Fibroblast of lung (primary cell): ENCODE data around the gene RABAC1. TPM values are rescaled to one million over a fixed set of nuclear protein-coding genes. Genes with fewer than 3 reads are reported as not detected.

Experiments used
- DNase-seq, 2 donors: peaks; one replicate each; pipeline versions ENCODE4 v3.0.0 to v3.0.0-alpha.2; 2010; ENCODE audit warnings: low read depth in 2 of 2
- H2AFZ ChIP-seq: 2 replicates; pipeline ENCODE4 v1.5.1; 2012; ENCODE audit warnings: low read length, control low read depth, inconsistent platforms
- H3K27ac ChIP-seq: 2 replicates; pipeline ENCODE4 v1.5.1; 2011; ENCODE audit warnings: low read length, control low read depth; ENCODE audit not compliant: insufficient read depth
- H3K27me3 ChIP-seq: 2 replicates; pipeline ENCODE4 v1.5.1; 2011; ENCODE audit warnings: mild to moderate bottlenecking, low read length; ENCODE audit not compliant: control insufficient read depth, insufficient read depth
- H3K36me3 ChIP-seq: 2 replicates; pipeline ENCODE4 v1.5.1; 2011; ENCODE audit warnings: low read length; ENCODE audit not compliant: control insufficient read depth, insufficient read depth
- H3K4me1 ChIP-seq: 2 replicates; pipeline ENCODE4 v1.5.1; 2011; ENCODE audit warnings: low read length; ENCODE audit not compliant: control insufficient read depth, insufficient read depth; ENCODE audit errors: extremely low read depth
- H3K4me2 ChIP-seq: 2 replicates; pipeline ENCODE4 v1.5.1; 2011; ENCODE audit warnings: low read length, control low read depth; ENCODE audit not compliant: insufficient read depth; ENCODE audit errors: extremely low read depth
- H3K4me3 ChIP-seq, 4 experiments: fragments of 200-600 bp in 1 of 4; sonication (generic) in 1 of 4; replicated peaks in 1 of 4; 2 replicates each; pipeline ENCODE4 v1.5.1; 2011 to 2016; ENCODE audit warnings: low read length in 4 of 4, low read depth in 3 of 4, mild to moderate bottlenecking in 3 of 4, control low read depth in 2 of 4, inconsistent platforms in 1 of 4, mixed read lengths in 1 of 4; ENCODE audit not compliant: insufficient read depth in 1 of 4; ENCODE audit errors: control extremely low read depth in 1 of 4
- H3K79me2 ChIP-seq: 2 replicates; pipeline ENCODE4 v1.5.1; 2012; ENCODE audit warnings: mild to moderate bottlenecking, low read length, inconsistent platforms; ENCODE audit not compliant: control insufficient read depth, insufficient read depth
- H3K9ac ChIP-seq: 2 replicates; pipeline ENCODE4 v1.5.1; 2011; ENCODE audit warnings: mild to moderate bottlenecking, low read length, control low read depth; ENCODE audit not compliant: insufficient read depth
- H3K9me3 ChIP-seq: 2 replicates; pipeline ENCODE4 v1.5.1; 2012; ENCODE audit warnings: low read depth, low read length; ENCODE audit not compliant: control insufficient read depth, insufficient read depth
- H4K20me1 ChIP-seq: 2 replicates; pipeline ENCODE4 v1.5.1; 2011; ENCODE audit warnings: low read length; ENCODE audit not compliant: control insufficient read depth, insufficient read depth; ENCODE audit errors: extremely low read depth
- CTCF ChIP-seq, 2 donors: IDR thresholded peaks in 1 of 2; conservative IDR thresholded peaks in 1 of 2; 1 replicate in 1 of 2; 2 replicates in 1 of 2; pipeline ENCODE4 v1.5.1; 2011 to 2012; ENCODE audit warnings: low read length in 2 of 2, control low read depth in 1 of 2, inconsistent platforms in 1 of 2, low read depth in 1 of 2, mild to moderate bottlenecking in 1 of 2
- EZH2 ChIP-seq: IDR thresholded peaks from 2 replicates; pipeline ENCODE4 v1.5.1; 2012; ENCODE audit warnings: low read length, control low read depth, mild to moderate bottlenecking; ENCODE audit errors: missing control alignments
- polyA plus RNA-seq, 2 donors: library from polyadenylated mRNA; depleted of rRNA in 1 of 2; stranded (reverse) in 1 of 2; unstranded in 1 of 2; fragments of >200 nt; gene quantifications; 2 replicates each; pipeline ENCODE4 v1.2.1, GENCODE V29; 2011 to 2012; ENCODE audit warnings: missing spikeins in 1 of 2
- total RNA-seq: library from RNA; depleted of rRNA; stranded (reverse); fragments of >200 nt; gene quantifications from 2 replicates; pipeline ENCODE4 v1.2.1, GENCODE V29; 2014

Gene RABAC1
- total and polyA plus RNA-seq, 2 donors (not counting 1 experiment from before 2014, with no cell fraction given): 163 to 193 TPM

GRCh38 chr19:41918095-41918494 lies 41.0 kb downstream of the RABAC1 start:
- H2AFZ ChIP-seq: no peak overlapping the region
- no peak overlapping the region for H3K27ac ChIP-seq
- TF ChIP-seq EZH2 (no peak), CTCF (conservative IDR thresholded peaks at IDR 0.05 in 1 of 2, IDR thresholded peaks at IDR 0.05 in 1 of 2; ENCODE audit: low read depth in 1 of 2, low read length in 2 of 2) (no peak)
- no peak for DNase-seq
- no peak overlapping the region for H3K9ac ChIP-seq
- H3K79me2 ChIP-seq: no peaks in the 10 kb centered on the region
- no peaks in the 10 kb centered on the region for H4K20me1 ChIP-seq
- H3K9me3 ChIP-seq: no peaks in the 10 kb centered on the region
- no peaks in the 10 kb centered on the region for H3K4me1 ChIP-seq
- no peaks in the 10 kb centered on the region for H3K36me3 ChIP-seq
- H3K4me2 ChIP-seq: no peak overlapping the region
- peaks cover 58% of the 10 kb centered on the region for H3K27me3 ChIP-seq
- H3K4me3 ChIP-seq: no peak overlapping the region

DNA sequence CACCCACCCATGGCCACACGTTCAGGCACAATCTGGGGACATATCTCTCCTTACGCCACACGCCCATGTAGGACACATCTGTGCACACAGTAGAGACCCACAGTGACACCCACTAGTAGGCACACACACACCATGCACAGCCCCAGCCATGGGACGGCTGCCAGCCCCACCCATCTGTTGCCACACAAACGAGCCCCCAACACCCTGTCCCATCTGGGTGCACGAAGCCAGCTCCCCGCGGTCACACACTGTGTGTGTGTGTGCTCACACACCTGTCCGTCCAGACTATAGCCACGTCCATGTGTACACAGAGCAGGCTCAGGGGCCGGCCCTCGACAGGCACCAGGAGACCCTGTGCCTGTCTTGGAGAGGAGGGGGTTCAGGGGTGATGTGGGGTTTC lies 41.4 kb downstream of the RABAC1 start:
- H3K79me2 ChIP-seq: no peaks in the 10 kb centered on the region
- no peak overlapping the region for H3K4me3 ChIP-seq
- H3K27me3 ChIP-seq: peaks cover 54% of the 10 kb centered on the region
- no peak for DNase-seq
- no peaks in the 10 kb centered on the region for H3K4me1 ChIP-seq
- no peak overlapping the region for H3K9ac ChIP-seq
- no peak overlapping the region for H3K27ac ChIP-seq
- no peak overlapping the region for H3K4me2 ChIP-seq
- no peak overlapping the region for H2AFZ ChIP-seq
- no peaks in the 10 kb centered on the region for H3K36me3 ChIP-seq
- TF ChIP-seq EZH2 (no peak), CTCF (conservative IDR thresholded peaks at IDR 0.05 in 1 of 2, IDR thresholded peaks at IDR 0.05 in 1 of 2; ENCODE audit: low read depth in 1 of 2, low read length in 2 of 2) (no peak)
- no peaks in the 10 kb centered on the region for H4K20me1 ChIP-seq
- no peaks in the 10 kb centered on the region for H3K9me3 ChIP-seq

DNA sequence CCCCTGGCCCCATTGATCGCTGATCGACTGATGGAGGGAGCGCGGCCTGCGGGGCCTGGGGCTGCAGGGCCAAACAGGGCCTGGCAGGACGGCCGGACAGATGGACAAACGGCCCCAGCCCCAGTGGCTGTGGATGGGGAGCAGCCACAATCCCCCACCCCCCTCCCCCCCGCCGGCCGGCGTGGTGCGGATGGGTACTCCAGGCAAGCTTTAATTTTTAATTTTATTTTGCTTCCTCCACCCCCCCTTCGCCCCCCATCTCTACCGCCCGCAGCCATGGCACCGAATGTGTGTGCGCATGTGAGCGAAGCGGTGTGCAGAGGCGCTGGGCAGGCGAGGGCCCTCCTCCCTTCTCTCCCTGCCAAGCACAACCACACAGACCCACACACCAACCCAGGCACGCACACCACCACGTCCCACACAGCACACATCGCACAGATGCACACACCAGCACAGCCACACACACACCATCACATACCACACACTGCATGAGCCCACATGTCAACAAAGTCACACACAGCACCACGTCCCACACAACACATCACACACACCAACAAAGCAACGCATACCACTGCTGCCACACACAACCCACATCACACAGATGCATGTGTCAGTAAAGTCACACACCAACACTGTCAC lies 43.2 kb downstream of the RABAC1 start:
- H3K79me2 ChIP-seq: no peaks in the 10 kb centered on the region
- no peaks in the 10 kb centered on the region for H3K9me3 ChIP-seq
- no peaks in the 10 kb centered on the region for H3K4me1 ChIP-seq
- H4K20me1 ChIP-seq: no peaks in the 10 kb centered on the region
- no peak overlapping the region for H3K4me3 ChIP-seq
- H3K27ac ChIP-seq: no peak overlapping the region
- H2AFZ ChIP-seq: no peak overlapping the region
- no peaks in the 10 kb centered on the region for H3K36me3 ChIP-seq
- no peak for TF ChIP-seq CTCF (conservative IDR thresholded peaks at IDR 0.05 in 1 of 2, IDR thresholded peaks at IDR 0.05 in 1 of 2; ENCODE audit: low read depth in 1 of 2, low read length in 2 of 2)
- H3K4me2 ChIP-seq: no peak overlapping the region
- H3K9ac ChIP-seq: no peak overlapping the region
- peaks cover 58% of the 10 kb centered on the region for H3K27me3 ChIP-seq
- no peak for DNase-seq
